Lower leg skin (tissue), 3 donors: Measurements from ENCODE around the gene UBE2J1.
"Not testable (repeated sequence)": the region's sequence is repeated elsewhere in the genome, so short reads cannot be mapped to it uniquely, and the experiment has no call there.

Experiments
- CTCF ChIP-seq, 3 donors: fragments of 450-650 bp; IDR thresholded peaks; one replicate each; pipeline ENCODE4 v1.5.1; 2016; ENCODE audit warnings: antibody characterized with exemption in 3 of 3, mild to moderate bottlenecking in 3 of 3, moderate library complexity in 2 of 3
- POLR2A ChIP-seq, 2 donors: fragments of 450-650 bp; IDR thresholded peaks; one replicate each; pipeline ENCODE4 v1.6.1; 2016 to 2017; ENCODE audit warnings: antibody characterized with exemption in 2 of 2, mild to moderate bottlenecking in 1 of 2, moderate library complexity in 1 of 2

- TF ChIP-seq CTCF, POLR2A (IDR thresholded peaks at IDR 0.05): not testable (repeated sequence)
Measured at GRCh38 chr6:89304517-89304916, 48.0 kb downstream of the UBE2J1 start.
